OCI-LY3 (cell line): ENCODE results near the gene SPTBN4.
"Not testable (repeated sequence)": the region's sequence is repeated elsewhere in the genome, so short reads cannot be mapped to it uniquely, and the experiment has no call there.

Experiments
- H2AFZ ChIP-seq: fragments of 200-600, 300-600 bp; shearing (Covaris generic); 2 replicates; pipeline ENCODE4 v1.6.0; 2014; ENCODE audit warnings: antibody characterized with exemption, low read depth, low read length
- H3K27ac ChIP-seq: fragments of 200-600, 300-600 bp; sonication (generic); 2 replicates; pipeline ENCODE4 v1.5.1; 2014; ENCODE audit warnings: mild to moderate bottlenecking, low read length, moderate library complexity, mixed read lengths
- H3K27me3 ChIP-seq: fragments of 200-600, 300-600 bp; sonication (generic); 2 replicates; pipeline ENCODE4 v1.6.1; 2014; ENCODE audit warnings: low read depth, low read length, mixed read lengths
- H3K36me3 ChIP-seq: fragments of 200-600, 300-600 bp; sonication (generic); replicated peaks from 2 replicates; pipeline ENCODE3; 2014; ENCODE audit warnings: low read depth, low read length, mixed read lengths
- H3K4me1 ChIP-seq: fragments of 300-600, 200-600 bp; sonication (generic); 2 replicates; pipeline ENCODE4 v1.6.1; 2014; ENCODE audit warnings: low read length, mixed read lengths
- H3K4me2 ChIP-seq: fragments of 200-600, 300-600 bp; sonication (generic); 2 replicates; pipeline ENCODE4 v1.6.1; 2014; ENCODE audit warnings: low read length, mixed read lengths
- H3K4me3 ChIP-seq: fragments of 300-600, 200-600 bp; sonication (generic); 2 replicates; pipeline ENCODE4 v1.5.1; 2014; ENCODE audit warnings: antibody characterized with exemption, mild to moderate bottlenecking, low read length, moderate library complexity
- H3K79me2 ChIP-seq: fragments of 300-600, 200-600 bp; shearing (Covaris generic); 2 replicates; pipeline ENCODE4 v1.6.1; 2014; ENCODE audit warnings: mild to moderate bottlenecking, low read length, mixed read lengths
- H3K9ac ChIP-seq: fragments of 300-600, 200-600 bp; shearing (Covaris generic); 2 replicates; pipeline ENCODE4 v1.6.0; 2014; ENCODE audit warnings: mild to moderate bottlenecking, low read length, moderate library complexity
- H3K9me3 ChIP-seq: fragments of 200-600, 300-600 bp; shearing (Covaris generic); 2 replicates; pipeline ENCODE4 v1.6.1; 2014; ENCODE audit warnings: low read length, mixed read lengths; ENCODE audit not compliant: insufficient read depth
- H4K20me1 ChIP-seq: fragments of 200-600, 300-600 bp; sonication (generic); 2 replicates; pipeline ENCODE4 v1.6.1; 2016; ENCODE audit warnings: low read length, mixed read lengths; ENCODE audit not compliant: insufficient read depth
- CTCF ChIP-seq: fragments of 200-600, 300-600 bp; sonication (generic); IDR thresholded peaks from 2 replicates; pipeline ENCODE4 v1.5.1; 2014; ENCODE audit warnings: antibody characterized with exemption, low read length, low read depth
- EZH2phosphoT487 ChIP-seq: fragments of 200-600 bp; shearing (Covaris generic); IDR thresholded peaks from 2 replicates; pipeline ENCODE4 v1.6.1; 2018; ENCODE audit warnings: antibody characterized with exemption, mixed run types, low read depth

Gene SPTBN4

DNA sequence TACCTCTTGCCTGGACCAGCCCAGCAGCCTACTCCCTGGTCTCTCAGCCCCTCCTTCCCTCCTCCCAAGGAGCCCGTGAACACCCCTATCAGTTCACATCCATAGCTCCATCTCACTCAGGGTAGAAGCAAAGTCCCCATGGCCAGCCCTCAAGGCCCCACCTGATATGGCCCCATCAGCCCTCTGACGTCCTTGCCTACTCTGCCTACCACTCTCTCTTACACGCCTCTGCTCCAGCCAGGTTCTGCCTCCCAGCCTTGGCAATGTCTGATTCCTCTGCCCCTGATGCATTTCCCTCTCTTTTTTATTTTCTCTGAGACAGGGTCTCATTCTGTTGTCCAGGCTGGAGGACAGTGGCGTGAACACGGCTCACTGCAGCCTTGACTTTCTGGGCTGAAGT is 14.8 kb upstream of the SPTBN4 start:
- Histone ChIP-seq H4K20me1 (no peaks in the 10 kb centered on the region), H3K27me3 (no peaks in the 10 kb centered on the region), H3K79me2 (no peaks in the 10 kb centered on the region), H3K27ac (no peak overlapping the region), H3K9me3 (no peaks in the 10 kb centered on the region), H3K4me2 (no peak overlapping the region), H3K9ac (no peak overlapping the region), H2AFZ (no peak overlapping the region), H3K4me3 (no peak overlapping the region), H3K36me3 (no peaks in the 10 kb centered on the region), H3K4me1 (no peaks in the 10 kb centered on the region)
- TF ChIP-seq EZH2phosphoT487 (no peak), CTCF (no peak)

DNA sequence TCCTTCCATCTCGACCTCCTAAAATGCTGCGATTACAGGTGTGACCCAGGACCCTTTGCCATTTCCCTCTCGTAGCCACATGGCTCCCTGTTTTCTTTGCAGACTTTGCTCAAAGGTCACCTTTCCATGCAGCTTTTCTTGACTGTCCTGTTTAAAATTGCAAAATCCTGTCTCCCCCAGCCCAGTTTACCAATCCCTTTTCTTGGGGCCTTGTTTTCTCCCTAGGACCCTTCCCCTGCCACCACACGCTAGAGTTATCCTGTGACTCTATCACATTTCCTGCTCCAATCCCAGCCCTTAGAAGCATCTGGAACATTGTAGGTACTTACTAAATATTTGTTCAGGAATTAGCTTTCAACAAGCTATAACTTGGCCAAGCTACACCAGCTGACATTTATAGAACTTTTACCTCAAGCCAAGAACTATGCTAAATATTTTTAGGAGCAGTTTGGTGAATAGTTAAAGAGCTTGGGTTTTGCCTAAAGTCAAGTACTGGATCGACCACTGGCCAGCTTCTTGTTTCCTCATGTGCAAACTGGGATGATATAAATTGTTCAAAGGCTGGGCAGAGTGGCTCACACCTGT is 13.6 kb upstream of the SPTBN4 start:
- H3K4me1 ChIP-seq: no peaks in the 10 kb centered on the region
- H3K79me2 ChIP-seq: no peaks in the 10 kb centered on the region
- no peaks in the 10 kb centered on the region for H3K9me3 ChIP-seq
- H3K9ac ChIP-seq: no peak overlapping the region
- no peak overlapping the region for H3K27ac ChIP-seq
- no peak for TF ChIP-seq EZH2phosphoT487
- no peak for TF ChIP-seq CTCF
- no peaks in the 10 kb centered on the region for H4K20me1 ChIP-seq
- no peak overlapping the region for H3K4me3 ChIP-seq
- H3K4me2 ChIP-seq: no peak overlapping the region
- no peak overlapping the region for H2AFZ ChIP-seq
- no peaks in the 10 kb centered on the region for H3K27me3 ChIP-seq
- peaks cover 4% of the 10 kb centered on the region for H3K36me3 ChIP-seq

- H3K4me2 ChIP-seq, H3K79me2 ChIP-seq, H3K27me3 ChIP-seq, H3K36me3 ChIP-seq, H3K9me3 ChIP-seq, H3K9ac ChIP-seq, H3K4me3 ChIP-seq, H3K27ac ChIP-seq, H3K4me1 ChIP-seq, H2AFZ ChIP-seq, H4K20me1 ChIP-seq: not testable (repeated sequence)
Observed at GRCh38 chr19:40453943-40454342, 12.9 kb upstream of the SPTBN4 start.

DNA sequence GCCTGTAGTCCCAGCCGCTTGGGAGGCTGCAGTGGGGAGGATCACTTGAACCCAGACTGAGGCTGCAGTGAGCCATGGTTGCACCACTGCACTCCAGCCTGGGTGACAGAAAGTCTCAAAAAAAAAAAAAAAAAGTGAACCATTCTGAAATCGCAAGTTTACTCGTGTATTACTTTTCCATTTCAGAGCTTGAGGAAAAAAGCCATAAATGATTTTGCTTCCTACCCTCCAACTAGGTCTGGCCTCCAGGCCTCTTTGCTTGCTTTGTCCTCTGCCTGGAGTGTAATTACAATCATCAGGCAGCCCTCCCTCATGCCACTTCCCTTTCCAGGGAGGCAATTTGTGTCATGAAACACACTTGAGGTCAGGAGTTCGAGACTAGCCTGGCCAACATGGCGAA is 9.8 kb upstream of the SPTBN4 start:
- no peak overlapping the region for H3K4me2 ChIP-seq
- H4K20me1 ChIP-seq: no peaks in the 10 kb centered on the region
- H3K79me2 ChIP-seq: no peaks in the 10 kb centered on the region
- no peak overlapping the region for H3K9ac ChIP-seq
- H3K27me3 ChIP-seq: no peaks in the 10 kb centered on the region
- no peak for TF ChIP-seq CTCF
- no peak for TF ChIP-seq EZH2phosphoT487
- no peak overlapping the region for H3K4me3 ChIP-seq
- no peak overlapping the region for H3K27ac ChIP-seq
- no peaks in the 10 kb centered on the region for H3K9me3 ChIP-seq
- H3K36me3 ChIP-seq: peaks cover 4% of the 10 kb centered on the region
- H3K4me1 ChIP-seq: peaks cover 11% of the 10 kb centered on the region
- H2AFZ ChIP-seq: no peak overlapping the region
